DMS 273 (cell line): ENCODE measurements around the gene DDX31.

Experiments used
- DNase-seq: peaks from one replicate; lab custom pipeline; 2025; ENCODE audit not compliant: unreplicated experiment; lab: John Stamatoyannopoulos, UW

DDX31 gene

GRCh38 chr9:132674485-132674884, 4.7 kb upstream of the DDX31 start:
- no peak for DNase-seq

- peak; percentile 43 for DNase-seq
Measured at GRCh38 chr9:132673355-132673754, 3.6 kb upstream of the DDX31 start.

DNA sequence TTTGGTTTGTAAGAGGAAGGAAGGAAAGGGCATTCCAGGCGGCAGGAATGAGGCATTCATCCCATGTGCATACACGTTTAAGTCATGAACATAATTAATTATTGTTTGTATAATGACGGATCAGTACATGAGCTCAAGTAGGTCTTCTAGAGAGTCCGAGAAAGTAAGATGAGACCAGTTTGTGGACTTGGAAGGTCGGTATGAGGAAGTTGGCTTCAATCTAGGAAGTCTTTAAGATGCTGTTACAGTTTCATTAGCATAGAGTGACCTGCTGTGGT, 2.6 kb upstream of the DDX31 start:
- DNase-seq: no peak

GRCh38 chr9:132671620-132672412, 2.0 kb upstream of the DDX31 start:
- DNase-seq: no peak

DNA sequence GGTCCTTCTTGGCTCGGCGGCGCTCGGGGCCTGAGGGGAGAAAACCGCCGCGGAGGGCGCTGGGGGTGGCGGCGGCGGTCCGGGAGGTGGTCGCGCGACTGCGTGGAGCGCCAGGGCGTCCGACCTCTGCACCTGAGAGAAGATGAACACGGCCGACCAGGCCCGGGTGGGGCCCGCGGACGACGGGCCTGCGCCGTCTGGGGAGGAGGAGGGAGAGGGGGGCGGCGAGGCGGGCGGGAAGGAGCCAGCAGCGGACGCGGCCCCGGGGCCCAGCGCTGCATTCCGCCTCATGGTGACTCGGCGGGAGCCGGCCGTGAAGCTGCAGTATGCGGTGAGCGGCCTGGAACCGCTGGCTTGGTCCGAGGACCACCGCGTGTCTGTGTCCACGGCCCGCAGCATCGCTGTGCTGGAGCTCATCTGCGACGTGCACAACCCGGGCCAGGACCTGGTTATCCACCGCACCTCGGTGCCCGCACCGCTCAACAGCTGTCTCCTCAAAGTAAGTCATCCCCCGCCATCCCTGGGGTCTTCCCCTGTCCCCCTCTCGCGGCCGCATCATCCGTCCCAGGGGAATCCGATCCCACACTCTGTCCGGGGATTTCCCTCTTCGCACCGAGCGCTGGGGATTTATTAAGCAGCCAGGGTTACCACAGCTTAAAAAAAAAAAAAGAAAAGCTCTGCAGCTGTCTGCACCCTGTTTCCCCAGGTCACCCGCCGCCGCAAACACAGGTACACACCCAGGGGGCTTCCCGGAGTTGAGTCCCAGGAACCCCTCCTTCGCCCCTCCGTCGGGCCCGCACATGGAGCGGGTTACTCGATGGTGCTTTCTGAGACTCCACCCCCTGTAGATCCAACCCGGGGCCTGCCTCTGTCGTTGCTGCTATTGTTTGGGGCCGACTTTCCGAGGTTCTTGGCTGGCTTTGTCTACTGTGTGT, 941 bp upstream of the DDX31 start, which contains the start of gene GTF3C4:
TSS of gene GTF3C4 (plus strand) at position 8 of the 935 bp plus-strand sequence. CDS start at position 143, 135 bp downstream.
- DNase-seq: peak; percentile 67

- peak; percentile 91 for DNase-seq
Measured at GRCh38 chr9:132669319-132669697, 475 bp downstream of the DDX31 start.

DNA sequence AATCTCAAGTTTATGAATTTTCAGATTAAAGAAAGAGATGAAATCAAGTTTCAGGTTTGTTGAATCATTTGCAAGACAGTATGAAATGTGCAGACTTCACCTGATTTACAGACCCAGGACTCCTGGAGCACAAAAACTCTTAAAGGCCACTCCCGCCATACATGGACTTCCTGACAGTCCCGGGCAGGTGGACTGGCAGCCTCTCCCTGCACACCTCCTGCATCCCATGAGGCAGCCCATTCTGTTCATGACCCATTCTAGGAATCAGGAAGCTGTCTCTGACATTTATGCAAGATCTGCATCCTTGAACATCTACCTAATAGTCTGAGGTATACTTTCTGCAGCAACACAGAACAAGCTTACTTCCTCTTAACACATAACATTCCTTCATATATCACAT, 5.9 kb downstream of the DDX31 start:
- DNase-seq: no peak

DNA sequence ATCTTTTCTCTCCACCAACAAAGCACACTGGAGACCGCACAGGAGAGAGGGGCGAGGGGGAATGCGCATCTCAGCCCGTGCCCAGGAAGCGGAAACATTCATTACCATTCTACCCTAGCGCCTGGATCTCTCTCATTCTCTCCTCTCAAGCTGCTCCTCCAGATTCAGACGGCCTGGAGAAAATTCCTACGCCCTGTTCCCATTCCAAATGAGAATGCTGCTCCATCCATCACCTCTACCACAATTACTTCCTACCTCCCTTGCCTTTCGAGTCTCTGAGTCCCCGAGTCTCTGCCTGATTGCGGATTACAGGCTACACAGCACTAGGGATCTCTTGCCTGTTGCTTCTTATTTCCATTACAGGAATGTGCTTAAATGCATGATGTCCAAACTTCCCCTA, 6.7 kb downstream of the DDX31 start:
- no peak for DNase-seq

DNA sequence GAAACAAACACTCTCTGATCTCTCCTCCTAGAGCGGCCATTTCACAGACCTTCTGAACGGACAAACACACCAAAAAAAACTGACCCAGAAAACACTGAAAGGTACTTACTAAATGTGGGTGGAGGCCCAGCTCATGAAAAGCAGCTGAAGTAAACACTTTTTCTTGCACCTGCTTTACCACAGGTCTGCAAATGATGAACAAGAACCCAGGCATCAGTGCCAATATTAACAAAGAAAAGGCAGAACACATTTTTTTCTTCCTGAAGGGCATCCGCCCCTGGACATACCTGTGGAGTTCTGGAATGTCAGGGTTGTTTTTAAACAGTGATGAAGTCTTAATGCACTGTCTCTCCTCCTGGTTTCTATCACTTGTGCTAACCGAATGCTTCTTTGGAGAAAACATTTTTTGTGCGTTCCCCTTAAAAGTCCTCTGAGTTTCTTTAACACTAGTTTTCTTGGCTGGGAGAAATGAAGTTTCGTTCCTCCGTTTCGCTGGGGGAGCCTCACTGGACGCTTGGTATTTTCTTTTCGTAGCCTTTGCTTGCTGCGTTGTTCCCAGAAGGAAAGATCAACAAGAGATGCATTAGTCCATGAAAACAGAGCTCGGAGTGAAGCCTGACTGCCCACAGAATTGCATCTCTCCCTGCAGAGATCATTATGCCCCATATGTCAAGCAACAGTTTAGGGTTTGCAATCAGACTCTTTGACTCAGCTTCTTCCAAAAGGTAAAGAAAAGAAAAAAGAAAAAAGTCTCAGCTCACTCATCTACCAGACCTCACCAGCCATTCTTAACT, 7.4 kb downstream of the DDX31 start:
- no peak for DNase-seq

DNA sequence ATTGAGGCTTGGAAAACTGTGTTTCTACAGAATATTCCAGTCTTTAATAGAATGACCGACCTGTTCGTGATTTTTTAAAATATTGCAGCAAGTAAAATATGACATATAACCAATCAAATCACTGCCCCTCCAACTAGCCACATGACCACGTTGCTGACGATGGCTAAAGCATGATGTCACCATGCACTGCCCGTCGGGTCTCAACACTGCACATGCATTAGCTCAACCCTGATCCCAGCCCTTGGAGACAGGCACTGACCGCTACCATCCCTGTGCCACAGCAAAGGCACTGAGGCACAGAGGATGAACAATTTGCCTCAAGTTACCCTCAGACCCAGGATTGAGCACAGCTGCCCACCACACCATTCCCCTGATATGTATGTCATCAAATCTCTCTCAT, 13.5 kb downstream of the DDX31 start:
- no peak for DNase-seq

- DNase-seq: peak; percentile 22
Measured at GRCh38 chr9:132651259-132651658, 18.5 kb downstream of the DDX31 start.

DNA sequence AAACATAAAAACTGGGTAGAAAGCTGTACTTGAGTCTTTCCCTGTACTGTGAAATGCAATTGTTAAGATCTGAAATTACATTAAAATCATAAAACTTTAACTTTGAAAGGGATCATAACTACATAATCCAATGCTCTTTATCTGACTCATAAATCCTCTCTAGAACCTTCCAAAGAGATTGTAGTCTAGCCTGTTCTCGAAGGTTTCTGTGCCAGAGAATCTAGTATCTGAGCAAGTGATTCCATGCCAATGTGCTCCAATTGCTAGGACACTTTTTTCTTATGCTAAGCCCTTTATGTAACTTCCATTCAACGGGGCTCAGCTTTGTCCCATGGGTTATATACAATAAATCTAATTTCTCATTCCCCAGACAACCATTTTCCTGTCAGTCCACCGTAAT, 21.1 kb downstream of the DDX31 start:
- no peak for DNase-seq

DNA sequence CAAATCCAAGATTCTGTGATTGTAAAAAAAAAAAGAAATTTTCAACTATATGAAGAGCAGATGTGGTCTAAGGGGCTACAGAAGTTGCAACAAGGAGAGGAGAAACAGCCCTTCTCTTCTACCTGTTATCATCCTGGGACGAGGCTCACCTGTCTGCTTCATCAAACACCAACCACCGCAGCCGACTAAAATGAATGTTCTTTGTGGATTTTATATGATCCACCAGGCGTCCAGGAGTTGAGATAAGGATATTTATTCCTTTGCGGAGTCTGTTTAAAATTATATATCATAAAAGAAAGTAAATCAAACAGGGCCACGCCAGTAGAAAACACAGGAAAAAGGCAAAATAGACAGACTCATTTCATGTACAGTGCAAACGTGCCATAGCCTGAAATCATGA, 21.5 kb downstream of the DDX31 start:
- no peak for DNase-seq

DNA sequence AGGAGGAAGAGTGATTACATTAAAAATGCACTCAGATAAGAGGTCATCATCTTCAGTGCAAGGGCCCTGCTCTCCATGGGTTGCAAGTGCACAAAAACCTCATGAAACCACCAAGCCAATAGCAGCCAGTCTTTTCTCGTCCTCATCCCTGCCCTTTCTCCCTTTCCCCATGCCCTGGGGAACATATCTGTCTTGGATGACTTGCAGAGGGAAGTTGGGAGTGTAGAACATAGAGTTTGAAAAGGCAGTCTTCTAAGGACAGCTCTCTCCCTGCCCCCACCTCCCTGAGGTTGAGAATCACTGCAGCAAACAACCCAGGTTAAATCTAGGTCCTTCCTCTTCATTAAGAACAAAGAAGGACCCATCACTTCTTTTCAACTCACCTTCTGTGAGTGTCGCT, 22.0 kb downstream of the DDX31 start:
- no peak for DNase-seq

DNA sequence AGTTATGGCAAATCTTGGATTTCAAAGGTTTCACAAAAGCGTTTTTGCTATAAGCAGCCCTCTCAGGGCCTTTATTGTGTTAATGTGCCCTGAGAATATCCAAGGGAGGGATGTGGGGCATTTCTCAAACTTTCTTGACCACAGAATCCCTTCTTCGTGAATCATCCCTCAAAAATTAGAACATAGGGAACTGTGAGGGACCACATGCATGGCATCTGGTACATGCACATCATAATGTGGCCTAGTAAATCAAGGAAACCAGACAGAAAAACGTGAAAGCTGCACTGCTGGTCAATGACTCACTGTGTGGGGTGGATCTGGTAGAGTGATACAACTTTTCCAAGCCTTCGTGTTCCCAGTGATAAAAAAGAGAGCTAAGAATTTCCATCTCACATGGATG, 22.4 kb downstream of the DDX31 start:
- no peak for DNase-seq

- no peak for DNase-seq
Measured at GRCh38 chr9:132646726-132647125, 23.1 kb downstream of the DDX31 start.

- no peak for DNase-seq
Measured at GRCh38 chr9:132645711-132646110, 24.1 kb downstream of the DDX31 start.

GRCh38 chr9:132645306-132645705, 24.5 kb downstream of the DDX31 start:
- peak; percentile 13 for DNase-seq

- DNase-seq: peak; percentile 19
Measured at GRCh38 chr9:132644251-132644650, 25.5 kb downstream of the DDX31 start.

- DNase-seq: no peak
Measured at GRCh38 chr9:132641216-132641615, 28.6 kb downstream of the DDX31 start.

GRCh38 chr9:132639322-132639721, 30.5 kb downstream of the DDX31 start:
- no peak for DNase-seq
